Lower leg skin (tissue), 4 donors: ENCODE measurements around the gene TLDC2. TPM values are rescaled to one million over a fixed set of nuclear protein-coding genes. Genes with fewer than 3 reads are reported as not detected.
"Not testable (repeated sequence)": the region's sequence is repeated elsewhere in the genome, so short reads cannot be mapped to it uniquely, and the experiment has no call there.

Experiments
- DNase-seq, 2 donors: peaks; one replicate each; pipeline ENCODE4 v3.0.0-alpha.2; 2019; ENCODE audit warnings: low spot score in 2 of 2
- H3K4me3 ChIP-seq: fragments of 200-600 bp; sonication (generic); 2 replicates; pipeline ENCODE4 v1.5.1; 2017; ENCODE audit warnings: mild to moderate bottlenecking, low read depth; ENCODE audit not compliant: poor library complexity, severe bottlenecking
- POLR2A ChIP-seq, 2 donors: fragments of 450-650 bp; IDR thresholded peaks; one replicate each; pipeline ENCODE4 v1.6.1; 2016 to 2017; ENCODE audit warnings: antibody characterized with exemption in 2 of 2, mild to moderate bottlenecking in 1 of 2, moderate library complexity in 1 of 2
- WGBS, 2 donors: methylation state at CpG; one replicate each; pipeline ENCODE4 v1.1.5; 2018; 5-methylcytosine and 5-hydroxymethylcytosine counted together
- intact Hi-C: fragments of 100-400 bp; cut with DNase I; formaldehyde crosslinking; loops from one replicate; pipeline ENCODE4 v1.15.0; 2023; ENCODE audit warnings: low total_unique reads
- total RNA-seq, 4 donors: library from RNA; depleted of rRNA; stranded (reverse); fragments of >200 nt; gene quantifications; one replicate each; pipeline ENCODE4 v1.1.0, GENCODE V29; 2016
- TF ChIP-seq, protein P1 (sequence below), 3 donors: fragments of 450-650 bp; IDR thresholded peaks; one replicate each; pipeline ENCODE4 v1.5.1; 2016; ENCODE audit warnings: antibody characterized with exemption in 3 of 3, mild to moderate bottlenecking in 3 of 3, moderate library complexity in 2 of 3

TLDC2 gene
- total RNA-seq, 4 donors from 2014 or later = 0.42 to 0.58 TPM; not detected in 2

DNA sequence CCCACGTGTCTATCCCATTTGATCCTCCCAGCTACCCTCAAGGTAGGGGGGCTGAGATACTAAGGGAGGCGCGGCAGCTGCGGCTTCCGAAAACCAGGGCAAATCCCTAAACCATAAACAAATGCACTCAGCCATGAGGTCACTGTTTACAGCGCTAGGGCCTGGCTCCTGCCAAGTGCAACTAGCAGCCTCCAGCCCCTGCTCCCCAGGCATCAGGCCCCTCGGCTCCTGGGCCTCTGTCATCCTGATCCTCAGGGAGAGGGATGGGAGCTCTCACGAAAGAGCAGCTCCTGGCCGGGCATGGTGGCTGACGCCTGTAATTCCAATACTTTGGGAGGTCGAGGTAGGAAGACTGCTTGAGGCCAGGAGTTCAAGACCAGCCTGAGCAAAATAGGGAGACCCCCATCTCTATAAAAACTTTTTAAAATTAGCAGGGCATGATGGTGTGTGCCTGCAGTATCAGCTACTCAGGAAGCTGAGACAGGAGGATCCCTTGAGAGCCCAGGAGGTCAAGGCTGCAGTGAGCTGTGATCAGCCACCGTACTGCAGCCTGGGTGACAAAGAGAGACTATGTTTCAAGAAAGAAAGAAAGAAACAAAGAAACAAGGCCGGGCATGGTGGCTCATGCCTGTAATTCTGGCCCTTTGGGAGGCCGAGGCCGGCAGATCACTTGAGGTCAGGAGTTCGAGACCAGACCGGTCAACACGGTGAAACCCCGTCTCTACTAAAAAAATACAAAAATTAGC is 42.5 kb upstream of the TLDC2 start:
- no peak for DNase-seq
- intact Hi-C loops = no loop called here
- no peak overlapping the region for H3K4me3 ChIP-seq
- TF ChIP-seq, protein P1, sequence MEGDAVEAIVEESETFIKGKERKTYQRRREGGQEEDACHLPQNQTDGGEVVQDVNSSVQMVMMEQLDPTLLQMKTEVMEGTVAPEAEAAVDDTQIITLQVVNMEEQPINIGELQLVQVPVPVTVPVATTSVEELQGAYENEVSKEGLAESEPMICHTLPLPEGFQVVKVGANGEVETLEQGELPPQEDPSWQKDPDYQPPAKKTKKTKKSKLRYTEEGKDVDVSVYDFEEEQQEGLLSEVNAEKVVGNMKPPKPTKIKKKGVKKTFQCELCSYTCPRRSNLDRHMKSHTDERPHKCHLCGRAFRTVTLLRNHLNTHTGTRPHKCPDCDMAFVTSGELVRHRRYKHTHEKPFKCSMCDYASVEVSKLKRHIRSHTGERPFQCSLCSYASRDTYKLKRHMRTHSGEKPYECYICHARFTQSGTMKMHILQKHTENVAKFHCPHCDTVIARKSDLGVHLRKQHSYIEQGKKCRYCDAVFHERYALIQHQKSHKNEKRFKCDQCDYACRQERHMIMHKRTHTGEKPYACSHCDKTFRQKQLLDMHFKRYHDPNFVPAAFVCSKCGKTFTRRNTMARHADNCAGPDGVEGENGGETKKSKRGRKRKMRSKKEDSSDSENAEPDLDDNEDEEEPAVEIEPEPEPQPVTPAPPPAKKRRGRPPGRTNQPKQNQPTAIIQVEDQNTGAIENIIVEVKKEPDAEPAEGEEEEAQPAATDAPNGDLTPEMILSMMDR (IDR thresholded peaks at IDR 0.05) = no peak
- no peak for TF ChIP-seq POLR2A (IDR thresholded peaks at IDR 0.05)
- 71 to 74% methylated on average over 19 of the region's 19 CpGs for WGBS, 2 donors

- intact Hi-C loops = no loop called here
- TF ChIP-seq, protein P1 (IDR thresholded peaks at IDR 0.05) = no peak
- no peak for TF ChIP-seq POLR2A (IDR thresholded peaks at IDR 0.05)
- 56 to 62% methylated on average over 5 of the region's 5 CpGs for WGBS, 2 donors
- no peak overlapping the region for H3K4me3 ChIP-seq
- no peak for DNase-seq
Observed at GRCh38 chr20:36835025-36835424, 40.9 kb upstream of the TLDC2 start.

GRCh38 chr20:36835453-36836198 is 40.3 kb upstream of the TLDC2 start:
- DNase-seq = peak; percentile 89 to 98
- no peak for TF ChIP-seq POLR2A (IDR thresholded peaks at IDR 0.05)
- TF ChIP-seq, protein P1 (IDR thresholded peaks at IDR 0.05) = no peak
- WGBS, 2 donors = 2 to 3% methylated on average over 24 to 27 of the region's 28 CpGs
- no peak overlapping the region for H3K4me3 ChIP-seq
- intact Hi-C loops = no loop called here

DNA sequence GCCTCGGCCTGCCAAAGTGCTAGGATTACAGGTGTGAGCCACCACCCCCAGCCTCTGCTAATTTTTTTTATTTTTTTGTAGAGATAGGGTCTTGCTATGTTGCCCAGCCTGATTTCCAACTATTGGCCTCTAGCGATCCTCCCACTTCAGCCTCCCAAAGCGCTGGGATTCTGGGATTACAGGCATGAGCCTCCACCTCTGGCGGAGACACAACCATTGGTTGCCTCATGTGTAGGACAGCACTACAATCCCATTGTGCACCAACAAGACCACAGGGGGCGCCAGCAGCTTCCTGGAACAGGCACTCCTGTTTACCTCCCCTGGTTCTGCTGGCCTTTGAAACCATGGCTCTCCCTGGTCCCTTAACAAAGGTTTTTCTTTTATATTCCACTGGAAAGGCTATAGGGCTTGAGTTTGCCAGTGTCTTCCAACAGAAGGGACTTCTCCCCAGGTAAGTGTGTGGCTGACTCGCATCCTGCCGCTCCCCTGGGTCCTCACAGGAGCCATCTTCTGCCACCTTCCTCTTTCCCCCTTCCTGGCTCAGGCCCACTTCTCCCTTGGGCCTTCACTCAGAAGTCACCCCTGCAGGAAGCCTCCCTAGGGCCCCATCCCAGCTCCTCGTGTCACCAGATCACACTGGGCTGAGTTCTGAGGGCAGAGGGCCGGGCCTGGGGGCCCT is 39.2 kb upstream of the TLDC2 start:
- 86 to 87% methylated on average over 9 of the region's 9 CpGs for WGBS, 2 donors
- no peak for TF ChIP-seq POLR2A (IDR thresholded peaks at IDR 0.05)
- TF ChIP-seq, protein P1 (IDR thresholded peaks at IDR 0.05) = no peak
- no peak for DNase-seq
- no peak overlapping the region for H3K4me3 ChIP-seq
- intact Hi-C loops = no loop called here

DNA sequence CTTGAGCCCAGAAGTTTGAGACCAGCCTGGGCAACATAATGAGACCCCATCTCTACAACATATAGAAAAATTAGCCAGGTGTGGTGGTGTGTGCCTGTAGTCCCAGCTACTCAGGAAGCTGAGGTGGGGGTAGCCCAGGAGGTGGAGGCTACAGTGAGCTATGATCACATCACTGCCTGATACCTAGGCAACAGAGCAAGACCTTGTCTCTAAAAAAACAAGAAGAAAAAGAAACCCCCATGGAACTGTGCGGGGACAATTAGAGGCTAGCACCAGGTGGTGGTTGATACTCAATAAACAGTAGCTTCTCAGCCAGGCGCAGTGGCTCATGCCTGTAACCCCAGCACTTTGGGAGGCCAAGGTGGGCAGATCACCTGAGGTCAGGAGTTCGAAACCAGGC is 37.6 kb upstream of the TLDC2 start:
- WGBS, 2 donors = 95 to 96% methylated on average over 3 of the region's 3 CpGs
- intact Hi-C loops = not testable (repeated sequence)

DNA sequence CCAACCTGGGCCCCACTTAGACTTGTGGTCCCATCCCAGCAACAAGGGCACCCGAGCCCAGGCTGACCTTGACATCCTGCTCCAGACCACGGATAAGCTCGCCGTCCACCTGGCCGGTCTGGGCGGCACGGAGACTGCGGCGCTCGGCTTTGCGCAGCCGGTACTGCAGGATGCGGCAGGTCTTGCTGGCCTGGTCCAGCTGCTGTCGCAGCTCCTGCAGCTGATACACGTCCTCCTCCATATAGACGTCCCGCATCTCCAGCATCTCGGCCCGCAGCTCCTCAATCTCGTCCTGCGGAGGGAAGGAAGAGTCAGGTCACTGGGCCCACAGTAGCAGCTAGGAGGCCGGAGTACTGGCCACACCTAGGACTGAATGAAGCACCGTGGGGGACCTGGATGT is 36.8 kb upstream of the TLDC2 start:
- TF ChIP-seq POLR2A (IDR thresholded peaks at IDR 0.05) = no peak
- H3K4me3 ChIP-seq = no peak overlapping the region
- 96 to 97% methylated on average over 23 of the region's 23 CpGs for WGBS, 2 donors
- DNase-seq = no peak
- intact Hi-C loops = no loop called here

More for the DNA sequence above, 37.6 kb upstream of the TLDC2 start:
- not testable (repeated sequence) for DNase-seq, H3K4me3 ChIP-seq

DNA sequence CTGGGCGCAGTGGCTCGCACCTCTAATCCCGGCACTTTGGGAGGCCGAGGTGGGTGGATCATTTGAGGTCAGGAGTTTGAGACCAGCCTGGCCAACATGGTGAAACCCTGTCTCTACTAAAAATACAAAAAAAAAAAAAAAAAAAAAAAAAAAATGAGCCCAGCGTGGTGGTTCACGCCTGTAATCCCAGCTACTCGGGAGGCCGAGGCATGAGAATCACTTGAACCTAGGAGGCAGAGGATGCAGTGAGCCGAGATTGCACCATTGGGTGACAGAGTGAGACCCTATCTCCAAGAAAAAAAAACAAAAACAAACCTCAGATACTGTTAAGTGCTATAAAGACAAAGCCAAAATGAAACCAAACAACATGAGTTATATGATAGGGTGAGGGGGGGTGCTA is 34.9 kb upstream of the TLDC2 start:
- 95 to 96% methylated on average over 9 of the region's 9 CpGs for WGBS, 2 donors
- DNase-seq, H3K4me3 ChIP-seq, intact Hi-C loops: not testable (repeated sequence)
